Activated CD4-positive, alpha-beta T cell treated with anti-CD3 and anti-CD28 coated beads, Interleukin-2, amount 10 ng/mL, durations not matched to agents 24 days and 14 days (primary cell): Measurements from ENCODE around the gene KRTAP5-10. TPM values are rescaled to one million over a fixed set of nuclear protein-coding genes. Genes with fewer than 3 reads are reported as not detected.
"Not testable (repeated sequence)": the region's sequence is repeated elsewhere in the genome, so short reads cannot be mapped to it uniquely, and the experiment has no call there.

Experiments
- DNase-seq: peaks from one replicate; pipeline ENCODE4 v3.0.0; 2022
- H3K27ac Mint-ChIP-seq: one replicate; pipeline ENCODE4 v1.8.0; 2022; ENCODE audit warnings: mild to moderate bottlenecking, mixed read lengths
- H3K27me3 Mint-ChIP-seq: one replicate; pipeline ENCODE4 v1.8.0; 2022; ENCODE audit warnings: mixed read lengths
- H3K36me3 Mint-ChIP-seq: one replicate; pipeline ENCODE4 v1.8.0; 2022; ENCODE audit warnings: low read depth, mild to moderate bottlenecking, mixed read lengths
- H3K4me1 Mint-ChIP-seq: one replicate; pipeline ENCODE4 v1.8.0; 2021; ENCODE audit warnings: mixed read lengths
- H3K4me3 Mint-ChIP-seq: one replicate; pipeline ENCODE4 v1.8.0; 2022; ENCODE audit warnings: mild to moderate bottlenecking, moderate library complexity, mixed read lengths
- H3K9me3 Mint-ChIP-seq: one replicate; pipeline ENCODE4 v1.8.0; 2021; ENCODE audit warnings: mixed read lengths
- intact Hi-C: fragments of 100-400 bp; cut with micrococcal nuclease; formaldehyde crosslinking; loops from one replicate; pipeline ENCODE4 v1.15.1; 2023
- total RNA-seq: library from RNA; stranded (reverse); gene quantifications from 2 replicates; pipeline ENCODE4 v1.2.3, GENCODE V29; 2022

Gene KRTAP5-10
- total RNA-seq, 1 donor from 2014 or later: not detected

GRCh38 chr11:71537977-71538665 lies 27.2 kb upstream of the KRTAP5-10 start, which contains the start of gene KRTAP5-8:
Gene KRTAP5-8, plus strand, starts transcription at chr11:71538025. Its CDS starts 31 bp downstream, at chr11:71538056.
- H3K4me1 Mint-ChIP-seq, H3K4me3 Mint-ChIP-seq, H3K27me3 Mint-ChIP-seq, DNase-seq, intact Hi-C loops, H3K27ac Mint-ChIP-seq, H3K36me3 Mint-ChIP-seq: not testable (repeated sequence)
- H3K9me3 Mint-ChIP-seq: peaks cover 12% of the 10 kb centered on the region

GRCh38 chr11:71538666-71538990 lies 26.7 kb upstream of the KRTAP5-10 start:
- no peak overlapping the region for H3K4me3 Mint-ChIP-seq
- intact Hi-C loops: no loop called here
- no peaks in the 10 kb centered on the region for H3K36me3 Mint-ChIP-seq
- DNase-seq: no peak
- peaks cover 2% of the 10 kb centered on the region for H3K4me1 Mint-ChIP-seq
- H3K27ac Mint-ChIP-seq: no peak overlapping the region
- peaks cover 12% of the 10 kb centered on the region for H3K9me3 Mint-ChIP-seq
- H3K27me3 Mint-ChIP-seq: no peaks in the 10 kb centered on the region

GRCh38 chr11:71539017-71539416 lies 26.3 kb upstream of the KRTAP5-10 start:
- DNase-seq: no peak
- Mint-ChIP-seq H3K36me3 (no peaks in the 10 kb centered on the region), H3K4me1 (peaks cover 2% of the 10 kb centered on the region), H3K4me3 (no peak overlapping the region), H3K27me3 (no peaks in the 10 kb centered on the region), H3K9me3 (peaks cover 12% of the 10 kb centered on the region), H3K27ac (no peak overlapping the region)
- intact Hi-C loops: no loop called here

GRCh38 chr11:71539971-71540370 lies 25.4 kb upstream of the KRTAP5-10 start:
- H3K27ac Mint-ChIP-seq, H3K4me1 Mint-ChIP-seq, H3K36me3 Mint-ChIP-seq, DNase-seq, intact Hi-C loops, H3K27me3 Mint-ChIP-seq, H3K4me3 Mint-ChIP-seq: not testable (repeated sequence)
- H3K9me3 Mint-ChIP-seq: peaks cover 12% of the 10 kb centered on the region

DNA sequence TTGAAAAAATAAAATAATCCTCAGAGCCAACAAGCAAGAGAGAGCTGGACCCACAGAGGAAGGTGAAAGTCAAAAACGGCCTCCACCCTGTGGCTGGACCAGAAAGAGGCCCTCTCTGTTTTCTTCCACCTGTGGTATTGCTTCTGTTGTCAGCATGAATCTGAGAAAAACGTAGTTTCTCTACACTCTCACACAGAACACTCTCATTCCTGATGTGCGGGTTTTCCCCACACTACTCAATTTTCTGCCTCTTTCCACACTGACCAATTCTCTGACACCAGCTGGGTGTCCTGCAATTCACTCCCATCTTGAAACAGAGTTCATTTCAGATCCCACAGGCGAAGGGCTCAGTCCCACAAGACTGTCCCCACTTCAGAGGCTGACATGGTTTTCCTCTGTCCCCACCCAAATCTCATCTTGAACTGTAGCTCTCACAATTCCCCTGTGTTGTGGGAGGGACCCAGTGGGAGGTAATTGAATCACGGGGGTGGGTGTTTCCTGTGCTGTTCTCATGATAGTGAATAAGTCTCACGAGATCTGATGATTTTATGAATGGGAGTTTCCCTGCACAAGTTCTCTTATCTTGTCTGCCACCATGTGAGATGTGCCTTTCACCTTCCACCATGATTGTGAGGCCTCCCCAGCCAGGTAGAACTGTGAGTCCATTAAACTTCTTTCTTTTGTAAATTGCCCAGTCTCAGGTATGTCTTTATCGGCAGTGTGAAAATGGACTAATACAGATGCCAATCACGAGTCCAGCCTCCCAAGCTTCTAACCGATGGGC lies 24.6 kb upstream of the KRTAP5-10 start:
- H3K4me3 Mint-ChIP-seq, intact Hi-C loops, H3K27me3 Mint-ChIP-seq, H3K36me3 Mint-ChIP-seq, DNase-seq, H3K4me1 Mint-ChIP-seq, H3K27ac Mint-ChIP-seq: not testable (repeated sequence)
- H3K9me3 Mint-ChIP-seq: peaks cover 12% of the 10 kb centered on the region

DNA sequence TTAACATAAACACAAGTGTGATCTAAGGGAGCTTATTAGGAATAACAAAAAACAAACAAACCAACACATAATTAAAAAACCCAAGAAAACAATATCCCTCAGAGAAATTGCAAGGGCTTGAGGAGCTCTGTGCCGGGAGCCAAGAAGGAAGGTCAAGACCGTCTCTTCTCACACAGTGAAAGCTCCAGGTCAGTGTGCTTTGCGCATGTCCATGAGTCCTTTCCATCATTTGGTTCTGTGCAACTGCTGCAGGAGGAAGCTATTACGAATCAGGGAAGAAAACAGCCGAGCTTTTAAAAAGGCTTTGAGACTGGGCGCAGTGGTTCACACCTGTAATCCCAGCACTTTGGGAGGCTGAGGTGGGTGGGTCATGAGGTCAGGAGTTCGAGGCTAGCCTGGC lies 23.0 kb upstream of the KRTAP5-10 start:
- H3K4me1 Mint-ChIP-seq: peaks cover 2% of the 10 kb centered on the region
- no peaks in the 10 kb centered on the region for H3K36me3 Mint-ChIP-seq
- no peak overlapping the region for H3K27ac Mint-ChIP-seq
- no peak for DNase-seq
- intact Hi-C loops: no loop called here
- H3K4me3 Mint-ChIP-seq: no peak overlapping the region
- H3K9me3 Mint-ChIP-seq: peaks cover 15% of the 10 kb centered on the region
- H3K27me3 Mint-ChIP-seq: no peaks in the 10 kb centered on the region

DNA sequence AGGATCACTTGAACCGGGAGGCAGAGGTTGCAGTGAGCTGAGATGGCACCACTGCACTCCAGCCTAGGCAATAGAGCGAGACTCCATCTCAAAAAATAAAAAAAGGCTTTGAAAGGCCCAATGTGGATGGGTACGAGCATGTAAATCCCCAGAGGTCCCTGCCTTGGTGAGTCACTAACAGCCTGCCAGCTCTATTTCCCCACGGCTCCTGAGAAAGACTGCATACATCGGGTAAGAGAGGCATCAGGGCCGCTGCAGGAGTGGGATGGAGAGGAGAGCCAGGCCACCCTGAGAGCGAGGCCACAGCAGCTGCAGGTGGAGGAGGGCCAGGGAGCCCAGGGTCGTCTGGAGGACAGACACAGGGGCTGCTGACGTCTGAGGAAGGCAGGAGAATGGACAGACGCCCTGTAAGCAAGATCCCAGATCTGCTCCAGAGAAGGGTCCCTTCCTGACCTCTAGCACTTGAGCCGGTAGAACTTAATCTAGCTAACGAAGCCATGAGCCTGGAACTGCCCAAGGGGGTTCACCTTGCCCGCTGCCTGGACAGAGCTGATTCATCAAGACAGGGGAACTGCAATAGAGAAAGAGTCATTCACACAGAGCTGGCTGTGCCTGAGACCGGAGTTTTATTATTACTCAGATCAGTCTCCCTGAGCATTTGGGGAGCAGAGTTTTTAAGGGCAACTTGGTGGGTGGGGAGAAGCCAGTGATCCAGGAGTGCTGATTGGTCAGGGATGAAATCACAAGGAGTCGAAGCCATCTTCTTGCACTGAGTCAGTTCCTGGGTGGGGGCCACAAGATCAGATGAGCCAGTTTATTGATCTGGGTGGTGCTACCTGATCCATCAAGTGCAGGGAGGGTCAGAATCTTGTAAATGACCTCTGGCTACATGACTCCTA lies 22.2 kb upstream of the KRTAP5-10 start:
- Mint-ChIP-seq H3K27me3 (no peaks in the 10 kb centered on the region), H3K4me3 (no peak overlapping the region), H3K27ac (no peak overlapping the region), H3K9me3 (peaks cover 15% of the 10 kb centered on the region), H3K36me3 (no peaks in the 10 kb centered on the region), H3K4me1 (peaks cover 2% of the 10 kb centered on the region)
- no peak for DNase-seq
- intact Hi-C loops: no loop called here

GRCh38 chr11:71543866-71544265 lies 21.5 kb upstream of the KRTAP5-10 start:
- H3K9me3 Mint-ChIP-seq: peaks cover 15% of the 10 kb centered on the region
- H3K36me3 Mint-ChIP-seq: no peaks in the 10 kb centered on the region
- H3K4me1 Mint-ChIP-seq: peaks cover 2% of the 10 kb centered on the region
- no peak overlapping the region for H3K27ac Mint-ChIP-seq
- intact Hi-C loops: no loop called here
- DNase-seq: no peak
- no peak overlapping the region for H3K4me3 Mint-ChIP-seq
- no peaks in the 10 kb centered on the region for H3K27me3 Mint-ChIP-seq

GRCh38 chr11:71544525-71545214 lies 20.7 kb upstream of the KRTAP5-10 start:
- Mint-ChIP-seq H3K4me1 (peaks cover 2% of the 10 kb centered on the region), H3K36me3 (no peaks in the 10 kb centered on the region), H3K27me3 (no peaks in the 10 kb centered on the region), H3K9me3 (peaks cover 15% of the 10 kb centered on the region), H3K27ac (no peak overlapping the region), H3K4me3 (no peak overlapping the region)
- DNase-seq: no peak
- intact Hi-C loops: no loop called here

DNA sequence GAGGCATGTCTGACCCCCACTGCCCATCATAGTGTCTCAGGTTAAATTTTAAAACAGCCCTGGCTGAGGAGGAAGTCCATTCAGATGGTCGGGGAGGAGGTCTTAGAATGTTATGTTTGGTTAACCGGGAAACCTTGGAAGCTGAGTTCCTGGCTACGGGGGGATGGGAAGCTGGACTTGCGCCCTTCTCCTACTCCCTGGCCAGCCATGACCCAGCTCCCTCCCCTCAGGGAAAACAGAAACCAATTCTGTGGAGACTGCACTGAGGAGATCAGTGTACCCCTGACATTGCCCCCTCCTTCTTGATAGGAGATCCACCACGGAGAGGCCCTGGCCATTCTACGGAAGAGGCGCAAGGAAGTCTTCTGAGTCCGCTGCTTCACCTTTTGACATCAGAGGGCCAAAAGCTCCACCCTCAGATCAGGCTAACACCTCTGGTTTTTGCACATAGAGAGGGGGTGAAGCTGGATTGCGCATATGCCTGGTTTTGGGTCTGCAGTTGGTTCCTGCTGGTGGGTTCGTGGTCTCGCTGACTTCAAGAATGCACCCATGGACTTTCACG lies 19.9 kb upstream of the KRTAP5-10 start:
- peaks cover 15% of the 10 kb centered on the region for H3K9me3 Mint-ChIP-seq
- no peak overlapping the region for H3K4me3 Mint-ChIP-seq
- H3K4me1 Mint-ChIP-seq: peaks cover 2% of the 10 kb centered on the region
- H3K36me3 Mint-ChIP-seq: no peaks in the 10 kb centered on the region
- no peak overlapping the region for H3K27ac Mint-ChIP-seq
- DNase-seq: no peak
- intact Hi-C loops: no loop called here
- peaks cover 5% of the 10 kb centered on the region for H3K27me3 Mint-ChIP-seq

- H3K27me3 Mint-ChIP-seq: peaks cover 14% of the 10 kb centered on the region
- H3K27ac Mint-ChIP-seq: no peak within 1 kb of the TSS
- DNase-seq: no peak
- intact Hi-C loops: no loop called here
- H3K4me3 Mint-ChIP-seq: no peak within 1 kb of the TSS
- no peaks in the 10 kb centered on the region for H3K4me1 Mint-ChIP-seq
- H3K36me3 Mint-ChIP-seq: no peaks in the 10 kb centered on the region
- peaks cover 3% of the 10 kb centered on the region for H3K9me3 Mint-ChIP-seq
Measured at GRCh38 chr11:71548120-71548519, 17.2 kb upstream of the KRTAP5-10 start, which contains the start of gene KRTAP5-9. Gene KRTAP5-9, plus strand, starts transcription at chr11:71548420. Its CDS starts 238 bp downstream, at chr11:71548658.

- Mint-ChIP-seq H3K27ac (no peak overlapping the region), H3K27me3 (peaks cover 14% of the 10 kb centered on the region), H3K4me3 (no peak overlapping the region), H3K4me1 (no peaks in the 10 kb centered on the region), H3K9me3 (peaks cover 3% of the 10 kb centered on the region), H3K36me3 (no peaks in the 10 kb centered on the region)
- intact Hi-C loops: no loop called here
- no peak for DNase-seq
Measured at GRCh38 chr11:71548716-71549151, 16.6 kb upstream of the KRTAP5-10 start.

- peaks cover 16% of the 10 kb centered on the region for H3K27me3 Mint-ChIP-seq
- intact Hi-C loops: no loop called here
- H3K9me3 Mint-ChIP-seq: no peaks in the 10 kb centered on the region
- no peaks in the 10 kb centered on the region for H3K4me1 Mint-ChIP-seq
- no peak overlapping the region for H3K4me3 Mint-ChIP-seq
- no peaks in the 10 kb centered on the region for H3K36me3 Mint-ChIP-seq
- H3K27ac Mint-ChIP-seq: no peak overlapping the region
- DNase-seq: no peak
Measured at GRCh38 chr11:71551711-71552110, 13.7 kb upstream of the KRTAP5-10 start.
